ENCODE measurements around the gene LRRC8E. TPM values are rescaled to one million over a fixed set of nuclear protein-coding genes. Genes with fewer than 3 reads are reported as not detected.
A peak's percentile ranks its signal among the peaks of the same experiment; 100 is the strongest.

LRRC8E gene
- total and polyA plus RNA-seq, 2 experiments from 2014 or later: 3.3 to 4.5 TPM

DNA sequence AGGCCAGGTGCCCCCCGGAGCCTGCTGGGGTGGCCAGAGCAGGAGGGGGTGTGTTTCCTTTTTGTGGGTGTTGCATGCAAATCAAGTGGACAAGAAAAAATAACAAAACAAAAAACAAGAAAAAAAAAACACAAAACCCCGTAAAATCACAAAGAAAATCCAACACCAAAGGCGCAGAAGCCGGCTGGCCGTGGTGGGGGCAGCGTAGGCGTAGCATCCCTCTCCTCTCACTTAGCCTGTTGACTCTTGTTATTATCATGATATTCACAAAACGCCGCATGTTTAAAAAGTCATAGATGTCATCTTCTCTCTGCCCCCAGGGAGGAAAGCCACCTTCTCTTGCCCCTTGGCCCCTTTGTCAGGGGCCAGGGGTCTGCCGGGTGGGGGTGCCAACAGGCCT, 25.3 kb downstream of the LRRC8E start:
- TF ChIP-seq EZH2 (IDR thresholded peaks at IDR 0.05; ENCODE audit: borderline replicate concordance): no peak
- TF ChIP-seq EZH2phosphoT487 (IDR thresholded peaks at IDR 0.05; ENCODE audit: low read depth, severe bottlenecking, unreplicated experiment): no peak
- TF ChIP-seq, protein P1, sequence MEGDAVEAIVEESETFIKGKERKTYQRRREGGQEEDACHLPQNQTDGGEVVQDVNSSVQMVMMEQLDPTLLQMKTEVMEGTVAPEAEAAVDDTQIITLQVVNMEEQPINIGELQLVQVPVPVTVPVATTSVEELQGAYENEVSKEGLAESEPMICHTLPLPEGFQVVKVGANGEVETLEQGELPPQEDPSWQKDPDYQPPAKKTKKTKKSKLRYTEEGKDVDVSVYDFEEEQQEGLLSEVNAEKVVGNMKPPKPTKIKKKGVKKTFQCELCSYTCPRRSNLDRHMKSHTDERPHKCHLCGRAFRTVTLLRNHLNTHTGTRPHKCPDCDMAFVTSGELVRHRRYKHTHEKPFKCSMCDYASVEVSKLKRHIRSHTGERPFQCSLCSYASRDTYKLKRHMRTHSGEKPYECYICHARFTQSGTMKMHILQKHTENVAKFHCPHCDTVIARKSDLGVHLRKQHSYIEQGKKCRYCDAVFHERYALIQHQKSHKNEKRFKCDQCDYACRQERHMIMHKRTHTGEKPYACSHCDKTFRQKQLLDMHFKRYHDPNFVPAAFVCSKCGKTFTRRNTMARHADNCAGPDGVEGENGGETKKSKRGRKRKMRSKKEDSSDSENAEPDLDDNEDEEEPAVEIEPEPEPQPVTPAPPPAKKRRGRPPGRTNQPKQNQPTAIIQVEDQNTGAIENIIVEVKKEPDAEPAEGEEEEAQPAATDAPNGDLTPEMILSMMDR (IDR thresholded peaks at IDR 0.05; ENCODE audit: poor library complexity): no peak
- H2AFZ ChIP-seq: no peak overlapping the region
- no peak overlapping the region for H3K27ac ChIP-seq
- H3K4me1 ChIP-seq (ENCODE audit: insufficient read depth): peaks cover 23% of the 10 kb centered on the region
- no peaks in the 10 kb centered on the region for H3K9me3 ChIP-seq (ENCODE audit: low read depth)
- no peak for DNase-seq (ENCODE audit: low spot score)
- no peak overlapping the region for H3K4me3 ChIP-seq
- H3K79me2 ChIP-seq: no peaks in the 10 kb centered on the region
- no peaks in the 10 kb centered on the region for H3K36me3 ChIP-seq (replicated peaks; ENCODE audit: insufficient read depth, low read depth)
- H3K9me2 ChIP-seq (replicated peaks; ENCODE audit: insufficient read depth): no peaks in the 10 kb centered on the region
- 94% methylated on average over 10 of the region's 10 CpGs for WGBS (ENCODE audit: low lambda C conversion rate, missing lambda C conversion rate)
- peaks cover 35% of the 10 kb centered on the region for H3K27me3 ChIP-seq
- H4K20me1 ChIP-seq (ENCODE audit: insufficient read depth, poor library complexity, severe bottlenecking): peaks cover 10% of the 10 kb centered on the region
- no peak overlapping the region for H3K4me2 ChIP-seq

DNA sequence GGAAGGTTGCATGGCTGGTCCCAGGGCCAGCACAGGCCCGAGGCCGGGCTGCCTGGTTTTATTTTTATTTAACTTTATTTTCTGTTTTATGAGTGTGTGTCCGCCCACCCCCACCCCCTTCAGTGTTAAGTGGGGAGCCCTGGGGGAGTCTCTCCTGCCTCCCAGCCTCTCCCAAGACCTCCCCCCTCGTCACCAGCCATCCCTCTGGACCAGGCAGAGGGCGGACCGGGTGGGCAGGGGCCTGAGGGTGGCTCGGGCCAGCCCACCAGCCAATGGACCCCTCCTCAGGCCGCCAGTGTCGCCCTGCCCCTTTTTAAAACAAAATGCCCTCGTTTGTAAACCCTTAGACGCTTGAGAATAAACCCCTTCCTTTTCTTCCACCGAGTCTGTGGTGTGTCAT, 25.8 kb downstream of the LRRC8E start:
- Histone ChIP-seq H2AFZ (no peak overlapping the region), H3K27me3 (peaks cover 35% of the 10 kb centered on the region), H3K9me3 (ENCODE audit: low read depth) (no peaks in the 10 kb centered on the region), H3K4me2 (no peak overlapping the region), H3K36me3 (replicated peaks; ENCODE audit: insufficient read depth, low read depth) (no peaks in the 10 kb centered on the region), H4K20me1 (ENCODE audit: insufficient read depth, poor library complexity, severe bottlenecking) (peaks cover 5% of the 10 kb centered on the region), H3K79me2 (no peaks in the 10 kb centered on the region), H3K27ac (no peak overlapping the region), H3K9me2 (replicated peaks; ENCODE audit: insufficient read depth) (no peaks in the 10 kb centered on the region), H3K4me1 (ENCODE audit: insufficient read depth) (peaks cover 23% of the 10 kb centered on the region), H3K4me3 (no peak overlapping the region)
- DNase-seq (ENCODE audit: low spot score): no peak
- TF ChIP-seq EZH2 (IDR thresholded peaks at IDR 0.05; ENCODE audit: borderline replicate concordance) (no peak), EZH2phosphoT487 (IDR thresholded peaks at IDR 0.05; ENCODE audit: low read depth, severe bottlenecking, unreplicated experiment) (no peak)
- TF ChIP-seq, protein P1 (IDR thresholded peaks at IDR 0.05; ENCODE audit: poor library complexity): no peak
- 84% methylated on average over 12 of the region's 12 CpGs for WGBS (ENCODE audit: low lambda C conversion rate, missing lambda C conversion rate)

DNA sequence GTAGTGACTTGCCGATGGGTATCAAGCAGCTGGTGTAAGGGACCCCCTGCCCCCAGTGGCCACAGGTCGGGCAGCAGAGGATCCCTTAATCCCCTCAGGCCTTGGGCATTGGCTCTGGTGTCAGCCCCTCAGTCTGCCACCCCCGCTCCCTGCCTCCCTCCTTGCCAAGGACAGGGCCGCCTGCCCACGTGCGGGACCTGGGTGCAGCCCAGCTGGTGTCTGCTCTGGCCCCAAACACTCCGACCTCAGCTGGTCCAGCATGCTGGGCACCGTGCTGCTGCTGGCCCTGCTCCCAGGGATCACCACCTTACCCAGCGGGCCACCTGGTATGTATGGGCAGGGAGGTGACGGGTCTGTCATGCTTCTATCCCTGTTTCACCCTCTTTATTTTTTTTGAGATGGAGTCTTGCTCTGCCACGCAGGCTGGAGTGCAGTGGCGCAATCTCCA, 26.3 kb downstream of the LRRC8E start, which contains the start of gene TGFBR3L:
Gene TGFBR3L (plus strand): TSS at position 233 of the 448 bp plus-strand sequence.
- Histone ChIP-seq H3K4me3 (no peak within 1 kb of the TSS), H3K4me2 (peak within 1 kb of the TSS; percentile 95)
- 97% methylated on average over 10 of the region's 12 CpGs for WGBS (ENCODE audit: low lambda C conversion rate, missing lambda C conversion rate)

More for the DNA sequence above, 26.3 kb downstream of the LRRC8E start, which contains the start of gene TGFBR3L:
- Histone ChIP-seq H3K9me3 (ENCODE audit: low read depth) (no peaks in the 10 kb centered on the region), H3K36me3 (replicated peaks; ENCODE audit: insufficient read depth, low read depth) (no peaks in the 10 kb centered on the region), H3K27ac (no peak within 1 kb of the TSS), H4K20me1 (ENCODE audit: insufficient read depth, poor library complexity, severe bottlenecking) (no peaks in the 10 kb centered on the region), H2AFZ (no peak within 1 kb of the TSS), H3K79me2 (no peaks in the 10 kb centered on the region), H3K27me3 (peaks cover 35% of the 10 kb centered on the region), H3K9me2 (replicated peaks; ENCODE audit: insufficient read depth) (no peaks in the 10 kb centered on the region), H3K4me1 (ENCODE audit: insufficient read depth) (peaks cover 24% of the 10 kb centered on the region)
- no peak for TF ChIP-seq EZH2 (IDR thresholded peaks at IDR 0.05; ENCODE audit: borderline replicate concordance)
- TF ChIP-seq EZH2phosphoT487 (IDR thresholded peaks at IDR 0.05; ENCODE audit: low read depth, severe bottlenecking, unreplicated experiment): no peak
- TF ChIP-seq, protein P1 (IDR thresholded peaks at IDR 0.05; ENCODE audit: poor library complexity): no peak
- DNase-seq (ENCODE audit: low spot score): no peak
